Vagina (tissue), 2 donors: Measurements from ENCODE around the gene HSPB1.

ENCODE experiments used
- CTCF ChIP-seq, 3 experiments: fragments of 450-650 bp in 2 of 3; fragments of 200-600 bp in 1 of 3; sonication (generic) in 1 of 3; IDR thresholded peaks; one replicate each; pipeline ENCODE4 v1.5.1; 2017 to 2019; ENCODE audit warnings: antibody characterized with exemption in 3 of 3, mild to moderate bottlenecking in 2 of 3, moderate library complexity in 2 of 3
- POLR2A ChIP-seq, 2 donors: fragments of 450-650 bp; IDR thresholded peaks; one replicate each; pipeline ENCODE4 v1.6.1; 2017; ENCODE audit warnings: antibody characterized with exemption in 2 of 2, mild to moderate bottlenecking in 2 of 2, moderate library complexity in 2 of 2

- TF ChIP-seq CTCF (IDR thresholded peaks at IDR 0.05) = no peak
- no peak for TF ChIP-seq POLR2A (IDR thresholded peaks at IDR 0.05)
Observed at GRCh38 chr7:76300166-76300731, 2.2 kb upstream of the HSPB1 start.
